ENCODE results near the gene COL27A1.

Gene COL27A1

DNA sequence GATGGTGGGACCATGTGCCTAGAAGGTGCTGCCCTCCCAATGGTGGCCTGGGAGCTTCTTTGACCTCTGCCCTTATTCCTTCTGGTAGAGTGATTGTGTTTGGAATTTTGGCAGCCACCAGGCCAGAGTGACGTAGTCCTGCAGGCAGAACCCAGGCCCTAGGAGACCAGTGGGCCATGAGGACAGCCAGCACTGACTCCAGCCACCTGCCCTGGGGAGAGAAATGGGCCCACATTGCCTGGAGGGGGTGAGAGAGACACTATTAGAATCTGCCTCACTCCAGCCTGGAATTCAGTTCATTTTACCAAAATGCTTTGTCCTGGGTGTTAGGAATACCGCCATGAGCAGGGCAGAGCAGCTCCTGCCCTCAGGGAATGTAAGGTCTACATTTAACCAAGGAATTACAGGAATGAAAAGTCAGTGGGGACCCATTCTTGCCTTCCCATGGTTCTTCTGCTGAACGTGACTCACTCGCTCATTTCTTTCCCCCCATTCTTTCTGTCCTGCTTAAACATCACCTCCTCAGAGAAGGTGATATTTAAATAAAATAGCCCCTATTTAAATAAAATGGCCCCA lies 5.5 kb upstream of the COL27A1 start:
- no peak overlapping the region for H3K4me3 ChIP-seq (replicated peaks; ENCODE audit: low read depth, low read length)
- DNase-seq (ENCODE audit: extremely low read depth, low read depth), result no peak
- TF ChIP-seq, protein P1, sequence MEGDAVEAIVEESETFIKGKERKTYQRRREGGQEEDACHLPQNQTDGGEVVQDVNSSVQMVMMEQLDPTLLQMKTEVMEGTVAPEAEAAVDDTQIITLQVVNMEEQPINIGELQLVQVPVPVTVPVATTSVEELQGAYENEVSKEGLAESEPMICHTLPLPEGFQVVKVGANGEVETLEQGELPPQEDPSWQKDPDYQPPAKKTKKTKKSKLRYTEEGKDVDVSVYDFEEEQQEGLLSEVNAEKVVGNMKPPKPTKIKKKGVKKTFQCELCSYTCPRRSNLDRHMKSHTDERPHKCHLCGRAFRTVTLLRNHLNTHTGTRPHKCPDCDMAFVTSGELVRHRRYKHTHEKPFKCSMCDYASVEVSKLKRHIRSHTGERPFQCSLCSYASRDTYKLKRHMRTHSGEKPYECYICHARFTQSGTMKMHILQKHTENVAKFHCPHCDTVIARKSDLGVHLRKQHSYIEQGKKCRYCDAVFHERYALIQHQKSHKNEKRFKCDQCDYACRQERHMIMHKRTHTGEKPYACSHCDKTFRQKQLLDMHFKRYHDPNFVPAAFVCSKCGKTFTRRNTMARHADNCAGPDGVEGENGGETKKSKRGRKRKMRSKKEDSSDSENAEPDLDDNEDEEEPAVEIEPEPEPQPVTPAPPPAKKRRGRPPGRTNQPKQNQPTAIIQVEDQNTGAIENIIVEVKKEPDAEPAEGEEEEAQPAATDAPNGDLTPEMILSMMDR (IDR thresholded peaks at IDR 0.05; ENCODE audit: low read depth, low read length, missing control alignments), result no peak

DNA sequence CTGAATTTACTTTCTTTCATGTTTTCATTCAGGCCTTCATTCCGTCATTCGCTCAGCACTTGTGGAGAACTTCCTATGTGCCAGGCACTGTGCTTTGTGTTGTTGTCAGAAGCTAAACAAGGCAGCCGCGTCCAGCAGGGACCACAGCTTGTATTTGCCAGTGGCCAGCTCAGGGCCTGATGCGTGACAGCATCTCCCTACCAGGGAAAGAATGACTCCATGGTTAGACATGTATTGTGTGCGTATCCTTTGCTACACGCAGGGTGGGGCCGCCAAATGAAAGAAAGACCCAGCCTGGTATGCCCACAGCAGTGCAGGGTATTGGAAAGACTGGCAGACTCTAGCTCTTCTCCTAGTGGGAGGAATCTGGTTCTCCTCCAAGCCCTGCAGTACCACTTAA lies 4.7 kb upstream of the COL27A1 start:
- DNase-seq (ENCODE audit: extremely low read depth, low read depth), result no peak
- TF ChIP-seq, protein P1 (IDR thresholded peaks at IDR 0.05; ENCODE audit: low read depth, low read length, missing control alignments), result no peak
- no peak overlapping the region for H3K4me3 ChIP-seq (replicated peaks; ENCODE audit: low read depth, low read length)

DNA sequence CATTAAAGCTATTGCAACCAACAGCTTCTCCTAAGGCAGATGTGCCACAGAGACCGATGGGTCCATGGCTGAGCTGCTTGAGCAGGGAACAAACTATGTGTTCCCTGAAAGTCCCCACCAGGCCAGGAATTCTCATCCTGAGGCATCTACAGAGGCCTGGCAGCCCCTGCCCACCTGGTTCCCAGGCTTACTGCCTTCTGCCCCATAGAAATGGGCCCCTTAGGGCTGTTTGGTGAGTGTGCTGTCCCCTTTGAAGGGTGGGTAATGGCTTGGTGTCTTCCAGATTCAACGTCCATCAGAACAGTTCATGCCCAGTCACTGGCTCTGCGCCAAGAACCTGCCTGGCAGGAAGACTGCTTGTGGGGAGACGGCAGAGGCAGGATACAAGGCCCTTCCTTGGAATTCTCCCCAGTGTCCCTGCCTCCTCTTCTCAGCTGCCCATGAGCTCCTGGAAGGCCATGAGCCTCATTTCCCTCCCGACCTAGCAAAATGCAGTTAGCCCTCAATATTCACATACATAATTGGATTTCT lies 3.8 kb upstream of the COL27A1 start:
- TF ChIP-seq, protein P1 (IDR thresholded peaks at IDR 0.05; ENCODE audit: low read depth, low read length, missing control alignments), result no peak
- no peak overlapping the region for H3K4me3 ChIP-seq (replicated peaks; ENCODE audit: low read depth, low read length)
- no peak for DNase-seq (ENCODE audit: extremely low read depth, low read depth)

DNA sequence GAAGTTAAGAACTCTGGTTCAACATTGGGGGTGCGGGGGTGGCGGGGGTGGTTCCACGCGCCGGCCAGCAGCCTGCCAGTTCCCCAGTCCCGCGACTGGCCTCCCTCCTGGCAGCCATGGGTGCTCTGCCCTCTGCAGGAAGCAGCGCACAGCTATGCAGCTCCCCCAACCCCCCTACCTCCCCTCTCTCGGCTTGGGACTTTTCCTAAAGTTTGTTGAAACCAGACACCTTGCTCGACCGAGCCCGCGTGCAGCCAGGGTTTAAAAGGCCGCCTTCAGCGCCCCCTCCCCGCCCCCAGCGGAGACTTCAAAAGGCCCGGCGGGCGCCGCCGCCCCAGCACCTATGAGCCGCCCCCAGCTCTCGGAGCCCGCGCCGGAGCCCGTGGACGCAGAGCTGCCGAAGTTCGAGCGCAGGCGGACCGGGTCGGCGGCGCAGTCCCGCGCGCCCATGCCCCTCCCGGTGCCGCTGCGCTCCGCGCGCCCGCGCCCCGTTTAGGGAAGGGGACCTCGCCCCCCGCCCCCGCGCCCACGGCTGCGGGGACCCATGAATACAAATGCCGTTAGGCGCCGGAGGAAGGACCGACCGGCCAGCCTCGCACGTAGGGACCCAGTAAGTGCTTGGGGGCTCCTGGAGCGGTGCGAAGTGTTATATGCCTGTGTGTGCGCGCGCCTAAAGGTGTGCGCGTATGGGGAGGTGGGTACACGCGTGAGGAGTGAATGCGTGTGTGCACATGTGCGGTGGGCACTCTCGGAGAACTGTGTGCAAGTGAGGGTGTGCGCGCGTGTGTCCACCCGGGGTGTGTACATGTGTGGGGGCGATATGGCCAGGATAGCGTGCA lies 1.4 kb upstream of the COL27A1 start:
- DNase-seq (ENCODE audit: extremely low read depth, low read depth), result no peak
- TF ChIP-seq, protein P1 (IDR thresholded peaks at IDR 0.05; ENCODE audit: low read depth, low read length, missing control alignments), result peak; percentile 50
- peak overlapping the region; percentile 90 for H3K4me3 ChIP-seq (replicated peaks; ENCODE audit: low read depth, low read length)

DNA sequence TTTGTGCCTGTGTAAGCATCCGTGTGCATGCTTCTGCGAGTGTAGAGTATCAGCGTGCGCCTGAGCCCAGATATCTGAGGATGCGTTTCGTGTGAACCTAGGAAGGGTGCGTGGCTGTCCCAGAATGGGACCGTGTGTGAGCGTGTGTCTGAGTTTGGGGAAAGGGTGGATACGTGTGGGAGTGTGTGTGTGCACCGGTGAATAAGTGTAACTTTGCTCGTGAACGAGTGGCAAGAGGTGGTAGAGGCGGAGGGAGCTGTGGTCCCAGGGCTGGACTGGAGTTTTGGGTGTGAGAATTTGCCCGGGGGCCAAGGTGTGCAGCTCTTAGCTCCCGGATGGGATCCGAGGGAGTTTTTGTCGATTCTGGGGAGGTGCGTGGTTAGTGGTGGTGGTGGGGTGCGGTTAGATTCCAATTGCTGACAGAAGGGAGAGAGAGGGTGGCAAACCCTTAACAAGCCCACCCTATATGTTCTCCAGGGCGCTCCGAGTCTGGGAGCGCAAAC lies 686 bp upstream of the COL27A1 start:
- no peak for DNase-seq (ENCODE audit: extremely low read depth, low read depth)
- TF ChIP-seq, protein P1 (IDR thresholded peaks at IDR 0.05; ENCODE audit: low read depth, low read length, missing control alignments), result no peak
- H3K4me3 ChIP-seq (replicated peaks; ENCODE audit: low read depth, low read length), result peak overlapping the region; percentile 90

DNA sequence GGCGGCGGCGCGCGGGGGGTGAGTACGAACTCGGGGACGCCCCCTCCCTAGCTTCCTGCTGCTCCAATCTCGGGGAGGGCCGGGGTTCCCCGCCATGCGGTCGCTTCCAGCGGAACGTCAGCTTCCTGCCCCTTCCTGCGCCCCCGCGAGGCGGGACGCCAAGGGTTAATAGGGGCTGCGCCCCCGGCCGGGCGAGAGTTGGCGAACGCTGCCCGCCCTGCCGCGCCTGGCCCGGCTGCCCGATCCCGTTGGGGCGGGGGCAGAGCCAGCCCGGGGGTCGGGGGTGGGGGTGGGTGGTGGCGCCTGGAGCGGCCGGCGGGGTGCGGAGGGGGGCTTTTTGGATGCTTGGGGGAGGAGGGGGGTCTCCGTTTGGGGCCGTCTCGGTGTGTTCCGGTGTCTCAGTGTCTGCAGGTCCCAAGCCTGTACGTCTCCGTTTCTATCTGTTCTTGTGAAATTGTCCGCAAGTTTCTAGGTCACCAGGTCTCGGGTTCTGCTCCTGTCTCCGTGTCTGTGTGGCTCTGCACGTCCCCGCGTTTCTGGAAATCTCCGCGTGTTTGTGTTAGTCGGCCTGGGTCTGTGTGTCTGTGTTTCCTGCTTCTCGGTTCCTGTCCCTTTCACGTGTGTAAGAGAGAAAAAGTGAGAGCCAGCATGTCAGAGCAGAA lies 789 bp downstream of the COL27A1 start:
- peak overlapping the region; percentile 90 for H3K4me3 ChIP-seq (replicated peaks; ENCODE audit: low read depth, low read length)
- no peak for DNase-seq (ENCODE audit: extremely low read depth, low read depth)
- TF ChIP-seq, protein P1 (IDR thresholded peaks at IDR 0.05; ENCODE audit: low read depth, low read length, missing control alignments), result no peak

Measured in HFF-Myc (cell line).